HepG2 (cell line): ENCODE measurements around the gene SLC13A3. TPM values are rescaled to one million over a fixed set of nuclear protein-coding genes. Genes with fewer than 3 reads are reported as not detected.
A peak's percentile ranks its signal among the peaks of the same experiment; 100 is the strongest.

Source experiments
- ARHGAP35 ChIP-seq: sonication (generic); formaldehyde crosslinking; IDR thresholded peaks from 2 replicates; pipeline ENCODE4 v1.9.0; 2022; ENCODE audit warnings: mild to moderate bottlenecking, inconsistent platforms, moderate library complexity, missing genetic modification reagents, borderline replicate concordance
- E2F5 ChIP-seq: sonication (generic); formaldehyde crosslinking; conservative IDR thresholded peaks from 2 replicates; pipeline ENCODE4 v1.4.0; 2020; ENCODE audit warnings: missing genetic modification reagents
- FOXJ3 ChIP-seq: sonication (generic); formaldehyde crosslinking; IDR thresholded peaks from 2 replicates; pipeline ENCODE4 v1.4.0; 2020; ENCODE audit warnings: missing genetic modification reagents, mild to moderate bottlenecking, borderline replicate concordance
- FOXO1 ChIP-seq: sonication (generic); formaldehyde crosslinking; IDR thresholded peaks from 2 replicates; pipeline ENCODE4 v1.4.0; 2020; ENCODE audit warnings: missing genetic modification reagents
- GPN1 ChIP-seq: sonication (generic); formaldehyde crosslinking; IDR thresholded peaks from 2 replicates; pipeline ENCODE4 v1.5.1; 2020; ENCODE audit warnings: missing genetic modification reagents, borderline replicate concordance
- GTF3A ChIP-seq: sonication (generic); formaldehyde crosslinking; conservative IDR thresholded peaks from 2 replicates; pipeline ENCODE4 v1.4.0; 2020; ENCODE audit warnings: mild to moderate bottlenecking, missing genetic modification reagents
- KLF13 ChIP-seq: sonication (generic); formaldehyde crosslinking; IDR thresholded peaks from 2 replicates; pipeline ENCODE4 v1.4.0; 2020; ENCODE audit warnings: mild to moderate bottlenecking, missing genetic modification reagents
- MBNL3 ChIP-seq: fragments of 250-450 bp; sonication (Bioruptor Pico); conservative IDR thresholded peaks from 2 replicates; pipeline ENCODE4 v1.8.0; 2022; ENCODE audit warnings: mild to moderate bottlenecking, inconsistent platforms
- MED13 ChIP-seq: sonication (generic); formaldehyde crosslinking; IDR thresholded peaks from 2 replicates; pipeline ENCODE4 v1.5.0; 2020; ENCODE audit warnings: missing genetic modification reagents
- NFIB ChIP-seq: sonication (generic); formaldehyde crosslinking; IDR thresholded peaks from 2 replicates; pipeline ENCODE4 v1.9.0; 2021; ENCODE audit warnings: missing genetic modification reagents, mild to moderate bottlenecking, borderline replicate concordance
- PAWR ChIP-seq: sonication (generic); formaldehyde crosslinking; IDR thresholded peaks from 2 replicates; pipeline ENCODE4 v1.4.0; 2020; ENCODE audit warnings: missing genetic modification reagents, mild to moderate bottlenecking, borderline replicate concordance
- PITX1 ChIP-seq: sonication (generic); formaldehyde crosslinking; IDR thresholded peaks from 2 replicates; pipeline ENCODE4 v1.5.1; 2020; ENCODE audit warnings: mild to moderate bottlenecking, missing genetic modification reagents
- TP53 ChIP-seq: sonication (generic); formaldehyde crosslinking; conservative IDR thresholded peaks from 2 replicates; pipeline ENCODE4 v1.4.0; 2020; ENCODE audit warnings: missing genetic modification reagents
- ZIK1 ChIP-seq: sonication (generic); formaldehyde crosslinking; IDR thresholded peaks from 2 replicates; pipeline ENCODE4 v1.5.0; 2020; ENCODE audit warnings: mild to moderate bottlenecking, low read depth, missing genetic modification reagents, borderline replicate concordance
- ZNF18 ChIP-seq: sonication (generic); formaldehyde crosslinking; IDR thresholded peaks from 2 replicates; pipeline ENCODE4 v1.8.0; 2022; ENCODE audit warnings: mild to moderate bottlenecking, missing genetic modification reagents; ENCODE audit not compliant: insufficient replicate concordance
- ZNF224 ChIP-seq: sonication (generic); formaldehyde crosslinking; IDR thresholded peaks from 2 replicates; pipeline ENCODE4 v1.5.0; 2020; ENCODE audit warnings: mild to moderate bottlenecking, missing genetic modification reagents
- ZNF232 ChIP-seq: sonication (generic); formaldehyde crosslinking; IDR thresholded peaks from 2 replicates; pipeline ENCODE4 v1.4.0; 2020; ENCODE audit warnings: missing genetic modification reagents, borderline replicate concordance
- ZNF30 ChIP-seq: sonication (generic); formaldehyde crosslinking; IDR thresholded peaks from 2 replicates; pipeline ENCODE4 v1.5.0; 2020; ENCODE audit warnings: mild to moderate bottlenecking, missing genetic modification reagents
- ZNF547 ChIP-seq: sonication (generic); formaldehyde crosslinking; IDR thresholded peaks from 2 replicates; pipeline ENCODE4 v1.5.1; 2020; ENCODE audit warnings: mild to moderate bottlenecking, missing genetic modification reagents
- ZNF558 ChIP-seq: sonication (generic); formaldehyde crosslinking; IDR thresholded peaks from 2 replicates; pipeline ENCODE4 v1.9.0; 2022; ENCODE audit warnings: mild to moderate bottlenecking, missing genetic modification reagents, borderline replicate concordance
- ZNF614 ChIP-seq: IDR thresholded peaks from 2 replicates; pipeline ENCODE4 v1.6.1; 2018; ENCODE audit warnings: missing biosample characterization, missing genetic modification reagents, inconsistent platforms, borderline replicate concordance
- ZNF724P ChIP-seq: sonication (generic); formaldehyde crosslinking; IDR thresholded peaks from 2 replicates; pipeline ENCODE4 v1.8.0; 2022; ENCODE audit warnings: missing genetic modification reagents, borderline replicate concordance
- ZNF775 ChIP-seq: sonication (generic); formaldehyde crosslinking; IDR thresholded peaks from 2 replicates; pipeline ENCODE4 v1.4.0; 2020; ENCODE audit warnings: missing genetic modification reagents, mild to moderate bottlenecking, moderate library complexity, borderline replicate concordance
- ZNF784 ChIP-seq: sonication (generic); formaldehyde crosslinking; IDR thresholded peaks from 2 replicates; pipeline ENCODE4 v1.5.1; 2020; ENCODE audit warnings: missing genetic modification reagents, mild to moderate bottlenecking, borderline replicate concordance
- polyA plus RNA-seq, 8 experiments: library from polyadenylated mRNA; depleted of rRNA in 3 of 8; stranded (reverse) in 7 of 8; unstranded in 1 of 8; fragments of >200 nt; fragmentation: Illumina TruSeq in 4 of 8; extraction: Trizol in 4 of 8; gene quantifications; 2 replicates each; pipeline versions ENCODE4 v1.2.1 to v1.2.3, GENCODE V29; 2011 to 2016; ENCODE audit warnings: low read depth in 4 of 8, missing spikeins in 1 of 8, mixed read lengths in 1 of 8; ENCODE audit not compliant: insufficient read depth in 1 of 8
- total RNA-seq, 5 experiments: library from RNA; depleted of rRNA; stranded (reverse); fragments of >200 nt; fragmentation: Illumina TruSeq; extraction: Trizol; gene quantifications; 2 replicates each; pipeline ENCODE4 v1.2.3, GENCODE V29; 2016; ENCODE audit warnings: low read depth in 1 of 5
- TF ChIP-seq, protein P1 (sequence below): sonication (generic); formaldehyde crosslinking; IDR thresholded peaks from 2 replicates; pipeline ENCODE4 v1.4.0; 2020; ENCODE audit warnings: mild to moderate bottlenecking, low read depth, missing genetic modification reagents
- TF ChIP-seq, protein P2 (sequence below): sonication (generic); formaldehyde crosslinking; IDR thresholded peaks from 2 replicates; pipeline ENCODE4 v1.4.0; 2020; ENCODE audit warnings: missing genetic modification reagents

SLC13A3 gene
- total and polyA plus RNA-seq, 2 of the 13 experiments (the other 11 are each of a cell fraction or from before 2014, with no cell fraction given) = 66.5 to 76.0 TPM

DNA sequence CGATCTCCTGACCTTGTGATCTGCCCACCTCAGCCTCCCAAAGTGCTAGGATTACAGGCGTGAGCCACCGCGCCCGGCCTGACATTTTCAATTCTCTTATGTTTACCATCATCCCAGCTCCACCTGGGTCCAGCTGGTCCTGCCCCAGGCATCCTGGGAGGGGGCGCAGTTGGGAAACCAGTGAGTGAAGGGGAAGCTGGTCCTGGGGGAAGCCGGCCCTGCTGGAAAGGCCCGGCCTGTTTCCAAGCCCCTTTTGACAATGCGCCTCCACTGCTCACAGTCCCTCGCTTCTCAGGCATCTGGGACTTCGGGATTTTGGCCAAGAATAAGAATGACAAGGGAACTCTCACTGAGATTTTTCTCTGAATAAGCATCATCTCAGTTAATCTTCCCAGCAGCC, 14.2 kb downstream of the SLC13A3 start (continued):
- no peak for TF ChIP-seq NFIB (CRISPR knock-in tag)
- no peak for TF ChIP-seq FOXO1 (CRISPR knock-in tag)
- TF ChIP-seq ZNF547 = no peak
- TF ChIP-seq ZIK1 (CRISPR knock-in tag) = no peak
- TF ChIP-seq PITX1 = 0 out of 2 replicates have a peak, but pooled peaks have one; percentile 7
- TF ChIP-seq GTF3A (CRISPR knock-in tag) = no peak
- no peak for TF ChIP-seq TP53 (CRISPR knock-in tag)
- TF ChIP-seq ZNF784 = no peak
- TF ChIP-seq E2F5 (CRISPR knock-in tag) = no peak
- TF ChIP-seq ZNF224 (CRISPR knock-in tag) = no peak
- 0 out of 2 replicates have a peak, but pooled peaks have one; percentile 22 for TF ChIP-seq MED13 (CRISPR knock-in tag)
- no peak for TF ChIP-seq GPN1 (CRISPR knock-in tag)
- no peak for TF ChIP-seq ZNF614 (CRISPR knock-in tag)
- TF ChIP-seq ZNF558 (CRISPR knock-in tag) = no peak
- no peak for TF ChIP-seq ZNF724P
- no peak for TF ChIP-seq ZNF232 (CRISPR knock-in tag)
- no peak for TF ChIP-seq ZNF775 (CRISPR knock-in tag)
- TF ChIP-seq, protein P1, sequence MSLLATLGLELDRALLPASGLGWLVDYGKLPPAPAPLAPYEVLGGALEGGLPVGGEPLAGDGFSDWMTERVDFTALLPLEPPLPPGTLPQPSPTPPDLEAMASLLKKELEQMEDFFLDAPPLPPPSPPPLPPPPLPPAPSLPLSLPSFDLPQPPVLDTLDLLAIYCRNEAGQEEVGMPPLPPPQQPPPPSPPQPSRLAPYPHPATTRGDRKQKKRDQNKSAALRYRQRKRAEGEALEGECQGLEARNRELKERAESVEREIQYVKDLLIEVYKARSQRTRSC = no peak
- TF ChIP-seq FOXJ3 = no peak
- no peak for TF ChIP-seq KLF13 (CRISPR knock-in tag)
- TF ChIP-seq ZNF30 = no peak
- TF ChIP-seq PAWR (CRISPR knock-in tag) = no peak
- TF ChIP-seq ZNF18 (CRISPR knock-in tag) = no peak
- no peak for TF ChIP-seq ARHGAP35
- TF ChIP-seq, protein P2, sequence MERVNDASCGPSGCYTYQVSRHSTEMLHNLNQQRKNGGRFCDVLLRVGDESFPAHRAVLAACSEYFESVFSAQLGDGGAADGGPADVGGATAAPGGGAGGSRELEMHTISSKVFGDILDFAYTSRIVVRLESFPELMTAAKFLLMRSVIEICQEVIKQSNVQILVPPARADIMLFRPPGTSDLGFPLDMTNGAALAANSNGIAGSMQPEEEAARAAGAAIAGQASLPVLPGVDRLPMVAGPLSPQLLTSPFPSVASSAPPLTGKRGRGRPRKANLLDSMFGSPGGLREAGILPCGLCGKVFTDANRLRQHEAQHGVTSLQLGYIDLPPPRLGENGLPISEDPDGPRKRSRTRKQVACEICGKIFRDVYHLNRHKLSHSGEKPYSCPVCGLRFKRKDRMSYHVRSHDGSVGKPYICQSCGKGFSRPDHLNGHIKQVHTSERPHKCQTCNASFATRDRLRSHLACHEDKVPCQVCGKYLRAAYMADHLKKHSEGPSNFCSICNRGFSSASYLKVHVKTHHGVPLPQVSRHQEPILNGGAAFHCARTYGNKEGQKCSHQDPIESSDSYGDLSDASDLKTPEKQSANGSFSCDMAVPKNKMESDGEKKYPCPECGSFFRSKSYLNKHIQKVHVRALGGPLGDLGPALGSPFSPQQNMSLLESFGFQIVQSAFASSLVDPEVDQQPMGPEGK (CRISPR knock-in tag) = 0 out of 2 replicates have a peak, but pooled peaks have one; percentile 16
- no peak for TF ChIP-seq MBNL3 (CRISPR knock-in tag)
